ENCODE data around the gene ATXN1. TPM values are rescaled to one million over a fixed set of nuclear protein-coding genes. Genes with fewer than 3 reads are reported as not detected.
"Not testable (repeated sequence)": the region's sequence is repeated elsewhere in the genome, so short reads cannot be mapped to it uniquely, and the experiment has no call there.

The ATXN1 gene
- polyA plus RNA-seq, 2 of the 4 experiments (the other 2 are of a cell fraction), result 2.9 to 8.3 TPM

GRCh38 chr6:16470502-16471221 is 290.6 kb downstream of the ATXN1 start (continued):
- TF ChIP-seq HMGXB4 (CRISPR knock-in tag; IDR thresholded peaks at IDR 0.05; ENCODE audit: borderline replicate concordance), result no peak
- no peak for TF ChIP-seq ATOH8 (CRISPR knock-in tag; IDR thresholded peaks at IDR 0.05; ENCODE audit: low read depth)

GRCh38 chr6:16468991-16469615 is 292.2 kb downstream of the ATXN1 start:
- no peak overlapping the region for H3K27ac ChIP-seq
- POLR2A ChIA-PET, result no interaction called here
- no peak for TF ChIP-seq CHD4 (IDR thresholded peaks at IDR 0.05; ENCODE audit: borderline replicate concordance)
- no peak for TF ChIP-seq CHD2 (IDR thresholded peaks at IDR 0.05; ENCODE audit: low read length, partially characterized antibody)
- TF ChIP-seq FOXS1 (CRISPR knock-in tag; IDR thresholded peaks at IDR 0.05), result no peak
- TF ChIP-seq POLR2AphosphoS2 (conservative IDR thresholded peaks at IDR 0.05; ENCODE audit: low read length), result no peak
- TF ChIP-seq HOXB5 (CRISPR knock-in tag; IDR thresholded peaks at IDR 0.05), result no peak
- no peak for TF ChIP-seq EHMT2 (IDR thresholded peaks at IDR 0.05; ENCODE audit: low read depth)

GRCh38 chr6:16466800-16467553 is 294.3 kb downstream of the ATXN1 start:
- FAIRE-seq (no peak), ATAC-seq (no peak), DNase-seq (ENCODE audit: low read depth in 1 of 2, low spot score in 1 of 2) (no peak)
- no peak overlapping the region for H3K4me3 ChIP-seq
- ChIA-PET CTCF (interaction anchor here (0.5 kb wide), 1 partner anchor 34 kb away, joined by 3 read pairs; no protein-coding TSS in a partner anchor), POLR2A (no interaction called here)
- TF ChIP-seq CTCF (IDR thresholded peaks at IDR 0.05) (no peak), ZNF302 (CRISPR knock-in tag; IDR thresholded peaks at IDR 0.05) (no peak)
- peaks cover 10% of the 10 kb centered on the region for H3K4me1 ChIP-seq
- 92% methylated on average over 13 of the region's 13 CpGs for whole genome bisulfite sequencing (ENCODE audit: missing lambda C conversion rate)
- no peak overlapping the region for H3K4me2 ChIP-seq
- H3K27ac ChIP-seq, result no peak overlapping the region
- H3K9me3 ChIP-seq, result no peaks in the 10 kb centered on the region

More at GRCh38 chr6:16468991-16469615, 292.2 kb downstream of the ATXN1 start:
- H3K9me3 ChIP-seq, result no peaks in the 10 kb centered on the region
- CTCF ChIA-PET, result interaction anchor here (1.2 kb wide), 1 partner anchor 33 kb away, joined by 3 read pairs; no protein-coding TSS in a partner anchor
- ATAC-seq, result no peak
- WGBS (ENCODE audit: missing lambda C conversion rate), result 89% methylated on average over 1 of the region's 1 CpG
- DNase-seq (ENCODE audit: low read depth in 1 of 2, low spot score in 1 of 2), result no peak
- peaks cover 26% of the 10 kb centered on the region for H3K4me1 ChIP-seq
- H3K4me3 ChIP-seq, result no peak overlapping the region
- FAIRE-seq, result no peak
- no peak overlapping the region for H3K4me2 ChIP-seq

GRCh38 chr6:16464045-16464444 is 297.2 kb downstream of the ATXN1 start:
- DNase-seq (ENCODE audit: low read depth in 1 of 2, low spot score in 1 of 2) (no peak), ATAC-seq (no peak), FAIRE-seq (no peak)
- H3K9me3 ChIP-seq, result no peaks in the 10 kb centered on the region
- no peaks in the 10 kb centered on the region for H3K4me1 ChIP-seq
- no peak overlapping the region for H3K4me3 ChIP-seq
- CTCF ChIA-PET, result interaction anchor here (0.8 kb wide), 1 partner anchor 54 kb away, joined by 3 read pairs; no protein-coding TSS in a partner anchor
- POLR2A ChIA-PET, result no interaction called here
- no peak overlapping the region for H3K4me2 ChIP-seq
- 80% methylated on average over 3 of the region's 3 CpGs for WGBS (ENCODE audit: missing lambda C conversion rate)
- no peak for TF ChIP-seq ZC3H11A (IDR thresholded peaks at IDR 0.05)
- TF ChIP-seq NPAS2 (CRISPR knock-in tag; IDR thresholded peaks at IDR 0.05; ENCODE audit: borderline replicate concordance), result no peak
- TF ChIP-seq POLR2A (IDR thresholded peaks at IDR 0.05; ENCODE audit: low read length), result no peak
- TF ChIP-seq POLR2AphosphoS2 (conservative IDR thresholded peaks at IDR 0.05; ENCODE audit: low read length), result no peak
- TF ChIP-seq BHLHE40 (IDR thresholded peaks at IDR 0.05; ENCODE audit: low read depth, low read length), result no peak
- TF ChIP-seq MAFK (IDR thresholded peaks at IDR 0.05; ENCODE audit: partially characterized antibody), result peak; percentile 71
- TF ChIP-seq HEYL (CRISPR knock-in tag; IDR thresholded peaks at IDR 0.05), result no peak
- TF ChIP-seq MYC (IDR thresholded peaks at IDR 0.05; ENCODE audit: borderline replicate concordance, low read length), result no peak
- no peak overlapping the region for H3K27ac ChIP-seq

GRCh38 chr6:16463246-16463645 is 298.0 kb downstream of the ATXN1 start:
- H3K4me1 ChIP-seq; POLR2A ChIA-PET; H3K27ac ChIP-seq; FAIRE-seq; H3K4me2 ChIP-seq; H3K9me3 ChIP-seq; DNase-seq (ENCODE audit: low read depth in 1 of 2, low spot score in 1 of 2); CTCF ChIA-PET; H3K4me3 ChIP-seq; ATAC-seq: not testable (repeated sequence)
- WGBS (ENCODE audit: missing lambda C conversion rate), result 95% methylated on average over 4 of the region's 4 CpGs
